NCI-H82 treated with DMSO at 0.1 percent for 48 hours (cell line): Measurements from ENCODE around the gene MRPL32.

Experiments used
- DNase-seq: peaks from one replicate; lab custom pipeline; 2025; ENCODE audit not compliant: unreplicated experiment; lab: John Stamatoyannopoulos, UW

MRPL32 gene

GRCh38 chr7:42926204-42926603 is 6.0 kb upstream of the MRPL32 start:
- no peak for DNase-seq

GRCh38 chr7:42928754-42929153 is 3.4 kb upstream of the MRPL32 start:
- no peak for DNase-seq

- no peak for DNase-seq
These were observed 2.7 kb upstream of the MRPL32 start for GRCh38 chr7:42929449-42929848.

- no peak for DNase-seq
These were observed 1.3 kb upstream of the MRPL32 start for GRCh38 chr7:42930889-42931288.

- no peak for DNase-seq
These were observed 736 bp upstream of the MRPL32 start for GRCh38 chr7:42931447-42931833.

GRCh38 chr7:42932811-42933591 is 825 bp downstream of the MRPL32 start:
- DNase-seq: no peak

GRCh38 chr7:42934291-42934690 is 2.1 kb downstream of the MRPL32 start:
- no peak for DNase-seq

GRCh38 chr7:42935861-42936260 is 3.7 kb downstream of the MRPL32 start:
- no peak for DNase-seq

- no peak for DNase-seq
These were observed 7.5 kb downstream of the MRPL32 start for GRCh38 chr7:42939457-42940240.

GRCh38 chr7:42940985-42941847 is 9.0 kb downstream of the MRPL32 start:
- peak; percentile 8 for DNase-seq

GRCh38 chr7:42945821-42946626 is 13.8 kb downstream of the MRPL32 start:
- no peak for DNase-seq

GRCh38 chr7:42946627-42946950 is 14.4 kb downstream of the MRPL32 start:
- DNase-seq: no peak

- DNase-seq: no peak
These were observed 15.3 kb downstream of the MRPL32 start for GRCh38 chr7:42947521-42947920.

GRCh38 chr7:42950417-42950816 is 18.2 kb downstream of the MRPL32 start:
- DNase-seq: no peak

- no peak for DNase-seq
These were observed 20.2 kb downstream of the MRPL32 start for GRCh38 chr7:42952328-42952727.

GRCh38 chr7:42953994-42954393 is 21.8 kb downstream of the MRPL32 start:
- no peak for DNase-seq

GRCh38 chr7:42956062-42956461 is 23.9 kb downstream of the MRPL32 start:
- DNase-seq: no peak

GRCh38 chr7:42959549-42959948 is 27.4 kb downstream of the MRPL32 start:
- no peak for DNase-seq

- no peak for DNase-seq
These were observed 28.6 kb downstream of the MRPL32 start for GRCh38 chr7:42960762-42961161.

GRCh38 chr7:42961170-42961569 is 29.0 kb downstream of the MRPL32 start:
- DNase-seq: no peak

- no peak for DNase-seq
These were observed 32.1 kb downstream of the MRPL32 start for GRCh38 chr7:42964293-42964692.
